K562 (cell line): ENCODE measurements around the gene RASIP1. TPM values are rescaled to one million over a fixed set of nuclear protein-coding genes. Genes with fewer than 3 reads are reported as not detected.

ENCODE experiments used
- ASH1L ChIP-seq: fragments of 450-650 bp; IDR thresholded peaks from 2 replicates; pipeline ENCODE4 v1.6.1; 2018; ENCODE audit warnings: borderline replicate concordance, mild to moderate bottlenecking, low read depth; ENCODE audit not compliant: partially characterized antibody
- BDP1 ChIP-seq: IDR thresholded peaks from 3 replicates; pipeline ENCODE4 v1.6.1; 2011; ENCODE audit not compliant: insufficient read length, insufficient read depth
- CBFA2T3 ChIP-seq: fragments of 450-650 bp; IDR thresholded peaks from 2 replicates; pipeline ENCODE4 v1.6.1; 2017
- CCAR2 ChIP-seq: fragments of 200-400 bp; formaldehyde crosslinking; IDR thresholded peaks from 2 replicates; pipeline ENCODE4 v1.6.1; 2017; ENCODE audit warnings: mild to moderate bottlenecking, low read depth, low read length
- CHD1 ChIP-seq: fragments of 200-600 bp; sonication (generic); IDR thresholded peaks from one replicate; pipeline ENCODE4 v1.6.1; 2012; ENCODE audit warnings: mild to moderate bottlenecking, moderate library complexity, low read length, inconsistent platforms
- CREB5 ChIP-seq: fragments of 250-450 bp; sonication (Bioruptor Pico); IDR thresholded peaks from 2 replicates; pipeline ENCODE4 v1.5.0; 2020; ENCODE audit warnings: mild to moderate bottlenecking
- DMBX1 ChIP-seq: fragments of 250-450 bp; sonication (Bioruptor Pico); IDR thresholded peaks from 2 replicates; pipeline ENCODE4 v1.8.0; 2022; ENCODE audit warnings: inconsistent platforms, mild to moderate bottlenecking, moderate library complexity, borderline replicate concordance
- DNMT1 ChIP-seq: fragments of 450-650 bp; IDR thresholded peaks from 2 replicates; pipeline ENCODE4 v1.6.1; 2016; ENCODE audit warnings: antibody characterized with exemption, mild to moderate bottlenecking
- ELK3 ChIP-seq: fragments of 450-650 bp; formaldehyde crosslinking; IDR thresholded peaks from 2 replicates; pipeline ENCODE4 v1.4.0; 2020; ENCODE audit warnings: mild to moderate bottlenecking
- EZH2 ChIP-seq: IDR thresholded peaks from 2 replicates; pipeline ENCODE4 v1.6.1; 2012; ENCODE audit warnings: low read depth, mild to moderate bottlenecking, inconsistent platforms, low read length, borderline replicate concordance
- GATAD2A ChIP-seq: fragments of 450-650 bp; IDR thresholded peaks from 2 replicates; pipeline ENCODE4 v1.6.1; 2017
- MTA2 ChIP-seq: fragments of 450-650 bp; IDR thresholded peaks from 2 replicates; pipeline ENCODE4 v1.6.1; 2016; ENCODE audit warnings: low read depth
- PHB2 ChIP-seq: fragments of 450-650 bp; IDR thresholded peaks from 2 replicates; pipeline ENCODE4 v1.6.1; 2017; ENCODE audit warnings: low read depth
- POLR2G ChIP-seq: fragments of 200-400 bp; formaldehyde crosslinking; IDR thresholded peaks from 2 replicates; pipeline ENCODE4 v1.6.1; 2017; ENCODE audit warnings: low read depth, mild to moderate bottlenecking, antibody characterized with exemption, low read length, moderate library complexity
- PYGO2 ChIP-seq: fragments of 450-650 bp; IDR thresholded peaks from 2 replicates; pipeline ENCODE4 v1.6.1; 2016; ENCODE audit warnings: mild to moderate bottlenecking, missing genetic modification characterization, moderate library complexity, missing compliant biosample characterization
- SMAD1 ChIP-seq: fragments of 150-350 bp; IDR thresholded peaks from 2 replicates; pipeline ENCODE4 v1.6.1; 2014; ENCODE audit warnings: low read length, low read depth; ENCODE audit not compliant: partially characterized antibody
- TGIF2 ChIP-seq: sonication (generic); formaldehyde crosslinking; IDR thresholded peaks from 2 replicates; pipeline ENCODE4 v1.8.1; 2022; ENCODE audit warnings: mild to moderate bottlenecking, missing genetic modification reagents, moderate library complexity
- UBTF ChIP-seq, 2 experiments: IDR thresholded peaks; 2 replicates each; pipeline ENCODE4 v1.6.1; 2012; ENCODE audit warnings: improper control_type of control experiment in 2 of 2, low read depth in 2 of 2, low read length in 2 of 2, borderline replicate concordance in 1 of 2
- ZBTB49 ChIP-seq: sonication (generic); formaldehyde crosslinking; IDR thresholded peaks from 2 replicates; pipeline ENCODE4 v1.8.0; 2022; ENCODE audit warnings: missing genetic modification reagents, mild to moderate bottlenecking, borderline replicate concordance
- ZNF23 ChIP-seq: fragments of 250-450 bp; sonication (Bioruptor Pico); IDR thresholded peaks from 2 replicates; pipeline ENCODE4 v1.4.0; 2020; ENCODE audit warnings: mild to moderate bottlenecking
- ZNF436 ChIP-seq: fragments of 250-450, 450-650 bp; sonication (Bioruptor Pico); formaldehyde crosslinking; IDR thresholded peaks from 2 replicates; pipeline ENCODE4 v1.7.0; 2020; ENCODE audit warnings: mild to moderate bottlenecking
- polyA plus RNA-seq, 8 experiments: library from polyadenylated mRNA; depleted of rRNA in 4 of 8; stranded (reverse) in 5 of 8; unstranded in 3 of 8; fragments of >200 nt; fragmentation: Nextera tagmentation in 2 of 8; fragmentation: Illumina TruSeq in 1 of 8; extraction: Ambion mirVana in 2 of 8; extraction: Trizol in 1 of 8; gene quantifications; 2 replicates each; pipeline versions ENCODE4 v1.2.1 to v1.2.3, GENCODE V29; 2011 to 2014; ENCODE audit warnings: inconsistent platforms in 1 of 8, missing spikeins in 1 of 8
- total RNA-seq, 7 experiments: library from RNA; depleted of rRNA in 6 of 7; stranded (reverse); fragments of >200 nt in 6 of 7; fragmentation: Illumina TruSeq in 2 of 7; extraction: Trizol in 2 of 7; gene quantifications; 2 replicates each; pipeline versions ENCODE4 v1.2.1 to v1.2.3, GENCODE V29; 2011 to 2021; ENCODE audit warnings: low replicate concordance in 1 of 7

Gene RASIP1
- total and polyA plus RNA-seq, 9 of the 15 experiments (the other 6 are each of a cell fraction or from before 2014, with no cell fraction given) = 0.20 to 4.7 (median 1.5) TPM

GRCh38 chr19:48713864-48714755 lies 26.3 kb downstream of the RASIP1 start (continued):
- TF ChIP-seq CREB5 (CRISPR knock-in tag) = no peak
- no peak for TF ChIP-seq BDP1
- TF ChIP-seq SMAD1 = no peak
- no peak for TF ChIP-seq MTA2
- TF ChIP-seq DNMT1 = no peak
- no peak for TF ChIP-seq CBFA2T3
- TF ChIP-seq PHB2 = no peak
- no peak for TF ChIP-seq ZNF23 (CRISPR knock-in tag)
- no peak for TF ChIP-seq TGIF2 (CRISPR knock-in tag)
- TF ChIP-seq UBTF (IDR thresholded peaks at IDR 0.05; ENCODE audit: borderline replicate concordance in 1 of 2, low read depth in 2 of 2, low read length in 2 of 2) = peak in 1 of 2 experiments; percentile 27; a peak in 1 of 4 replicates
- peak; percentile 71 for TF ChIP-seq POLR2G
- TF ChIP-seq ZBTB49 = no peak
- TF ChIP-seq ELK3 = no peak
- peak; percentile 76 for TF ChIP-seq ASH1L
- TF ChIP-seq GATAD2A = peak; percentile 64; the same call in 1 of the 2 replicates
- no peak for TF ChIP-seq ZNF436 (CRISPR knock-in tag)
- no peak for TF ChIP-seq PYGO2 (tag)
- no peak for TF ChIP-seq CCAR2
- TF ChIP-seq EZH2 = no peak
- TF ChIP-seq DMBX1 = no peak
- no peak for TF ChIP-seq CHD1
